Activated CD4-positive, alpha-beta T cell treated with anti-CD3 and anti-CD28 coated beads for 36 hours (primary cell): ENCODE results near the gene KIF2B. TPM values are rescaled to one million over a fixed set of nuclear protein-coding genes. Genes with fewer than 3 reads are reported as not detected.

Source experiments
- ATAC-seq: fragments of 200-7000 bp; cut with Tn5 transposase; one replicate; pipeline ENCODE4 v1.10.0; 2021; ENCODE audit warnings: mild to moderate bottlenecking, moderate library complexity
- CTCF ChIA-PET: fragments of 350-600 bp; sonication (Branson Sonifier 250); formaldehyde crosslinking; loops from one replicate; lab custom pipeline; 2021; ENCODE audit warnings: antibody characterized with exemption; lab: Charles Lee
- POLR2A ChIA-PET: fragments of 350-600 bp; sonication (Branson Sonifier 250); formaldehyde crosslinking; loops from one replicate; lab custom pipeline; 2021; ENCODE audit warnings: antibody characterized with exemption, inconsistent platforms; lab: Charles Lee
- DNase-seq: peaks from one replicate; pipeline ENCODE4 v3.0.0-alpha.2; 2020
- H3K27ac Mint-ChIP-seq: one replicate; pipeline ENCODE4 v1.8.0; 2021; ENCODE audit warnings: mixed read lengths
- H3K27me3 Mint-ChIP-seq: one replicate; pipeline ENCODE4 v1.8.0; 2021; ENCODE audit warnings: mixed read lengths
- H3K36me3 Mint-ChIP-seq: one replicate; pipeline ENCODE4 v1.8.0; 2021; ENCODE audit warnings: low read depth, mixed read lengths
- H3K4me1 Mint-ChIP-seq: one replicate; pipeline ENCODE4 v1.8.0; 2021; ENCODE audit warnings: mixed read lengths
- H3K4me3 Mint-ChIP-seq: one replicate; pipeline ENCODE4 v1.8.0; 2021; ENCODE audit warnings: mild to moderate bottlenecking, moderate library complexity, mixed read lengths
- H3K9me3 Mint-ChIP-seq: one replicate; pipeline ENCODE4 v1.8.0; 2021; ENCODE audit warnings: low read depth, mixed read lengths
- intact Hi-C, 2 experiments: fragments of 100-400 bp; cut with DNase I in 1 of 2; cut with micrococcal nuclease in 1 of 2; formaldehyde crosslinking; loops; one replicate each; pipeline versions ENCODE4 v1.14.2 to v1.15.1; 2022 to 2024; cut with DNase I, micrococcal nuclease
- total RNA-seq, 2 experiments: library from RNA; stranded (reverse); gene quantifications; one replicate each; pipeline ENCODE4 v1.2.3, GENCODE V29; 2021

The KIF2B gene
- total RNA-seq, result not detected

GRCh38 chr17:53822764-53823163 lies at the start of gene KIF2B:
Gene KIF2B (plus strand): TSS chr17:53822927. CDS start chr17:53823034, 107 bp downstream.
- no peaks in the 10 kb centered on the region for H3K4me1 Mint-ChIP-seq
- CTCF ChIA-PET, result no interaction called here

DNA sequence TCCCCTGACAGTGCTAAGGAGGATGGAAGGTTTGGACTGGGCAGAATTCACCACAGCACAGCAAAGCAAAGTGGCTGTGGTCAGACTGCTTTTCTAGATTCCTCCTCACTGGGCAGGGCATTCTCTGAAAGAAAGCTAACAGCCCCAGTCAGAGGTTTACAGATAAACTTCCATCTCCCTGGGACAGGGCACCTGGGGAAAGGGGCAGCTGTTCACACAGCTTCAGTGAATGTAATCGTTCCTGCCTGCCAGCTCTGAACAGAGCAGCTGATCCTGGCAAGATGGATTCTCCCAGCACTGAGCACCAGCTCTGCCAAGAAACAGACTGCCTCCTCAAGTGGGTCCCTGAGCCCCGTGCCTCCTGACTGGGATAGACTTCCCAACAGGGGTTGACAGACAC lies 42.4 kb upstream of the KIF2B start:
- ChIA-PET CTCF (no interaction called here), POLR2A (no interaction called here)
- H3K4me3 Mint-ChIP-seq, result no peak overlapping the region
- H3K27me3 Mint-ChIP-seq, result no peaks in the 10 kb centered on the region
- DNase-seq (no peak), ATAC-seq (no peak)
- H3K36me3 Mint-ChIP-seq, result no peaks in the 10 kb centered on the region
- peaks cover 17% of the 10 kb centered on the region for H3K9me3 Mint-ChIP-seq
- no peaks in the 10 kb centered on the region for H3K4me1 Mint-ChIP-seq
- intact Hi-C loops, result no loop called here
- H3K27ac Mint-ChIP-seq, result no peak overlapping the region

More at GRCh38 chr17:53822764-53823163, at the start of gene KIF2B:
- ATAC-seq (no peak), DNase-seq (no peak)
- Mint-ChIP-seq H3K9me3 (peaks cover 17% of the 10 kb centered on the region), H3K27ac (no peak within 1 kb of the TSS), H3K27me3 (no peaks in the 10 kb centered on the region), H3K36me3 (no peaks in the 10 kb centered on the region), H3K4me3 (no peak within 1 kb of the TSS)
- POLR2A ChIA-PET, result no interaction called here
- intact Hi-C loops, result no loop called here

DNA sequence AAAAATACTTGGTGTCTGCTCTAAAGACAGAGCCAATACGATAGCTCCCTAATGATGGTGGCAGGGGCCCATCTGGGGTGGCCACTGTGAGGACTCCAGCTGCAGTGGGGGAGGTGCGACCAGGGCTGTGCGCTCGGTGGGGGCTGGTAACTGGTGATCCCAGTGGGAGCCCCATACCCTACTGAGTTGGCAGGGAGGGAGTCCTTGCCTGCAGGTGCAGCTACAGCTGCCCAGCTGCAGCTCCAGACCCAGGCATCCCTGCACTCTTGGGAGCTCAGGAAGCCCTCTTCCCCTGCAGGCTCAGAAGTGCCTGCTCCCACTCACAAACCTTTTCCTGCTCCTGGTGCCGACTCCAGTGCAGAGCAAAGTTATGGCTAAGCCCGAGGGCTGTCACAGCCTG lies 31.2 kb upstream of the KIF2B start:
- Mint-ChIP-seq H3K27me3 (no peaks in the 10 kb centered on the region), H3K4me3 (no peak overlapping the region), H3K9me3 (peaks cover 3% of the 10 kb centered on the region), H3K4me1 (no peaks in the 10 kb centered on the region), H3K36me3 (no peaks in the 10 kb centered on the region), H3K27ac (no peak overlapping the region)
- POLR2A ChIA-PET, result no interaction called here
- ATAC-seq (no peak), DNase-seq (no peak)
- intact Hi-C loops, result no loop called here
- CTCF ChIA-PET, result no interaction called here

GRCh38 chr17:53792451-53792850 lies 30.3 kb upstream of the KIF2B start:
- no peak overlapping the region for H3K4me3 Mint-ChIP-seq
- no peaks in the 10 kb centered on the region for H3K36me3 Mint-ChIP-seq
- ATAC-seq (no peak), DNase-seq (no peak)
- intact Hi-C loops, result no loop called here
- H3K27ac Mint-ChIP-seq, result no peak overlapping the region
- H3K4me1 Mint-ChIP-seq, result no peaks in the 10 kb centered on the region
- POLR2A ChIA-PET, result no interaction called here
- peaks cover under 1% of the 10 kb centered on the region for H3K9me3 Mint-ChIP-seq
- no peaks in the 10 kb centered on the region for H3K27me3 Mint-ChIP-seq
- CTCF ChIA-PET, result no interaction called here

DNA sequence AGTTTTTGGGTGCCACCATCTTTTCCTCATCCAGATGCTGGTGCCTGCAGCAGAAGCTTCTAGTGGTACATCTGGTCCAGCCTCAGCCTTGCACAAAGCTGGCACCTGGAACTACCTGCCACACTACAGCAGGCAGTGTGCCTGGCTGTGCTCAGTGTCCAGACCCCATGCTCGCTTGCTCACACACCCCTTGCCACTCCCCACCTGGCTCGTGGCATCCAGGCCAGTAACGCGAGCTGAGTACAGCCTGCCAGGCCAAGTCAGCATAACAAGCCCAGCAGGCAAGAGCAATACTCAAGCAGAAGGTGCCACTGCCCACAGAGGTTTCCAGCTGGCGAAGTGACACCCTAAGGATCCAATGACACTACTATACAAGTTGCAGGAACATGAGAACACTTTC lies 29.7 kb upstream of the KIF2B start:
- POLR2A ChIA-PET, result no interaction called here
- no peak for ATAC-seq

GRCh38 chr17:53794875-53795274 lies 27.9 kb upstream of the KIF2B start:
- no peaks in the 10 kb centered on the region for H3K4me1 Mint-ChIP-seq
- no peak for ATAC-seq
- no peak for DNase-seq
- H3K27ac Mint-ChIP-seq, result no peak overlapping the region
- ChIA-PET CTCF (interaction anchor here (0.7 kb wide), 1 partner anchor 8 kb away, joined by 3 read pairs; no protein-coding TSS in a partner anchor), POLR2A (no interaction called here)
- no peaks in the 10 kb centered on the region for H3K36me3 Mint-ChIP-seq
- H3K4me3 Mint-ChIP-seq, result no peak overlapping the region
- no peaks in the 10 kb centered on the region for H3K27me3 Mint-ChIP-seq
- intact Hi-C loops, result no loop called here
- no peaks in the 10 kb centered on the region for H3K9me3 Mint-ChIP-seq

More for the DNA sequence above, 29.7 kb upstream of the KIF2B start:
- DNase-seq, result no peak
- CTCF ChIA-PET, result no interaction called here
- Mint-ChIP-seq H3K9me3 (no peaks in the 10 kb centered on the region), H3K4me1 (no peaks in the 10 kb centered on the region), H3K4me3 (no peak overlapping the region), H3K27me3 (no peaks in the 10 kb centered on the region), H3K27ac (no peak overlapping the region), H3K36me3 (no peaks in the 10 kb centered on the region)
- intact Hi-C loops, result no loop called here

DNA sequence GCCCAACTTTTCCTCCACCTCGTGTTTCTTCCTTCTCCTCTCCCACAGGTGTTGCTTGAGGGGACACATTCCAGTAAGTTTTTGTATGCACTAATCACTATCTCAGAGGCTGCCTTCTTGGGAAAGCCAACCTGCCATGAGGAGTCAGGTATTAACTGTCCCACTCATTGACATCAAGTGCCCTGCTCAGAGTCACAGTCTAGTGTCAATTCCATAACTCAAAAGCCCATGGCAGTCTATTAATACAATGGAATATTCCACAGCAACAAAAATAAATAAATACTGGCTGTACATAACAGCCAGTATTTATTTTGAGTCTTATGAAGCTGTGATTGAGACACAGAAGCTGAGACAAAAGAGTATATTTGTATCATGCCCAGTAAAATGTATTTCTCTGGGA lies 26.1 kb upstream of the KIF2B start:
- H3K9me3 Mint-ChIP-seq, result no peaks in the 10 kb centered on the region
- intact Hi-C loops, result no loop called here
- H3K4me1 Mint-ChIP-seq, result no peaks in the 10 kb centered on the region
- ChIA-PET CTCF (no interaction called here), POLR2A (no interaction called here)
- DNase-seq (no peak), ATAC-seq (no peak)
- H3K36me3 Mint-ChIP-seq, result no peaks in the 10 kb centered on the region
- no peak overlapping the region for H3K4me3 Mint-ChIP-seq
- H3K27me3 Mint-ChIP-seq, result no peaks in the 10 kb centered on the region
- H3K27ac Mint-ChIP-seq, result no peak overlapping the region

DNA sequence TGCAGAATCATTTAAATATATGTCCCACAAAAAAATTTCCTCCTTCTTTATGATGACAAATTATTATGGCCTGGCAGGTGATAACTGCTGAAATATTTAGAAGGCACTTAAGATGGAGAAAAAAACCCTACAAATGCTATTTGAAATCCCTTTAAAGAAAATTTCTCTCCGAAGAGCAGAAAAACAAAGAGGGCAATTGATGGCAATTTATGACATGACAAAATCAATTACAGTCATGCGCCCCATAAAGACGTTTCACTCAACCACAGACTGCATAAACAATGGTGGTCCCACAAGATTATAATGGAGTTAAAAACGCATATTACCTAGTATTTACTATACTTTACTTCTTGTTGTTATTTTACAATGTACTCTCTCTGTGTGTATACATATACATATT lies 25.2 kb upstream of the KIF2B start:
- no peak for ATAC-seq
- H3K4me1 Mint-ChIP-seq, result no peaks in the 10 kb centered on the region
- H3K27me3 Mint-ChIP-seq, result no peaks in the 10 kb centered on the region
- no peaks in the 10 kb centered on the region for H3K36me3 Mint-ChIP-seq
- DNase-seq, result no peak
- no peaks in the 10 kb centered on the region for H3K9me3 Mint-ChIP-seq
- H3K27ac Mint-ChIP-seq, result no peak overlapping the region
- intact Hi-C loops, result no loop called here
- no peak overlapping the region for H3K4me3 Mint-ChIP-seq
- ChIA-PET CTCF (no interaction called here), POLR2A (no interaction called here)

DNA sequence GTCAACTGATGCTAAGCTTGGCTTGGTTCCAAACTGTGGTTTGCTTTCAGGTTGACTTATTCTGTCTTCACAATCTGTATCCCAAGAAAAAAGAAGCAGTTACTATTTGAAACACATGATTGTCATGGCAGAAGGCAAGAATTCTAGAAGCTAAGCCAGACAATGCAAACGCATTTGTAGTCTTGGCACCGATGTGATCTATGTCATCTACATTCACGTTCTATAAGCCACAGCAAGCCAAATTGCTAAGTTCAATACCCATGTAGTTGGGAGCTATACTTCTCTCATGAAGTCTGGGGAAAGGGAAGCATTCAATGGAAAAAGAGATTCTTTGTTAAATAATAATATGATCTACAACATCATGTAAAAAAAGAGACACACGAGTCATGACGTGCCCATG lies 18.3 kb upstream of the KIF2B start:
- Mint-ChIP-seq H3K27me3 (no peaks in the 10 kb centered on the region), H3K4me1 (no peaks in the 10 kb centered on the region), H3K36me3 (no peaks in the 10 kb centered on the region), H3K27ac (no peak overlapping the region), H3K4me3 (no peak overlapping the region), H3K9me3 (no peaks in the 10 kb centered on the region)
- DNase-seq (no peak), ATAC-seq (no peak)
- POLR2A ChIA-PET, result no interaction called here
- CTCF ChIA-PET, result no interaction called here
- intact Hi-C loops, result no loop called here

GRCh38 chr17:53806473-53806872 lies 16.3 kb upstream of the KIF2B start:
- intact Hi-C loops, result no loop called here
- Mint-ChIP-seq H3K36me3 (no peaks in the 10 kb centered on the region), H3K27ac (no peak overlapping the region), H3K4me1 (no peaks in the 10 kb centered on the region), H3K4me3 (no peak overlapping the region), H3K9me3 (peaks cover 2% of the 10 kb centered on the region), H3K27me3 (no peaks in the 10 kb centered on the region)
- POLR2A ChIA-PET, result no interaction called here
- ATAC-seq (no peak), DNase-seq (no peak)
- CTCF ChIA-PET, result no interaction called here

- DNase-seq (no peak), ATAC-seq (no peak)
- ChIA-PET POLR2A (no interaction called here), CTCF (no interaction called here)
- H3K27me3 Mint-ChIP-seq, result no peaks in the 10 kb centered on the region
- no peak overlapping the region for H3K4me3 Mint-ChIP-seq
- H3K9me3 Mint-ChIP-seq, result peaks cover 2% of the 10 kb centered on the region
- no peaks in the 10 kb centered on the region for H3K36me3 Mint-ChIP-seq
- H3K27ac Mint-ChIP-seq, result no peak overlapping the region
- intact Hi-C loops, result no loop called here
- H3K4me1 Mint-ChIP-seq, result no peaks in the 10 kb centered on the region
Observed at GRCh38 chr17:53807286-53807685, 15.4 kb upstream of the KIF2B start.

DNA sequence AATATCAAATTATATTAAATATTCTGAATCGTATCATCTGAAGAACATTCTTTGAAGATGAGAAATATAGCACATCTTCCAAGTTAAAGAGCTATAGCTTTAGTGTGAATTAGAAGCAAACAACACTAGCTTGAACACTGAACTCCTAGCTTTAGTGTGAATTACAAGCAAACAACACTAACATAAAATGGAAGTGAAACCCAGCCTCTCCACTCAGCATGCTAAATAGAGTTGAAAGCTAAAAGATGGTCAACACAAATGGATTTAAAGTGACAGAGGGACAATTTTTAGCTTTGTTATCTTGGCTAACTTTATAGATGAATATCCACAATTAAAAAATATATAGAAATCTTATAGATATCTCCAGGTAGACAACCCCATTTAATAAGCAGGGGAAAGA lies 4.5 kb upstream of the KIF2B start:
- CTCF ChIA-PET, result no interaction called here
- Mint-ChIP-seq H3K27ac (no peak overlapping the region), H3K4me3 (no peak overlapping the region), H3K27me3 (no peaks in the 10 kb centered on the region), H3K36me3 (no peaks in the 10 kb centered on the region), H3K9me3 (peaks cover 5% of the 10 kb centered on the region), H3K4me1 (no peaks in the 10 kb centered on the region)
- no peak for DNase-seq
- POLR2A ChIA-PET, result no interaction called here
- intact Hi-C loops, result no loop called here
- ATAC-seq, result no peak

DNA sequence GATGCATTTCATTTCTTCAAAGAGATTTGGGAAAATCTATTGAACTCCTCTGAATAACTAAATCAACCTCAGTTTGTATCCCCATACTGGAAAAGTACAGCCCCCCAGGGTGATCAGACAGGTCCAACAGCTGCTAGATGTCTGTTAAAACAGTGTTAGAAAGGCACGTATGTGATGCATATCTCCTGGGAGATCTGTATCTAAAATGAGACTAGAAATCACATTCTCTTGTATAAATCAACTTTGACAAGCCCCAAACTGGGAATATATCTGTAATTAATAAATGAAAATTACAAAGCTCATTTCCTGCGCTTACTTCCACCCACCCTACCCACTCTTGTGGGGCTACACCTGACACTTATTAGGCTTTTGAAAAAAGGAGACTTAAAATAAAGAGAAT lies 3.8 kb upstream of the KIF2B start:
- ATAC-seq (no peak), DNase-seq (no peak)
- Mint-ChIP-seq H3K9me3 (peaks cover 10% of the 10 kb centered on the region), H3K36me3 (no peaks in the 10 kb centered on the region), H3K27ac (no peak overlapping the region), H3K4me3 (no peak overlapping the region), H3K27me3 (no peaks in the 10 kb centered on the region), H3K4me1 (no peaks in the 10 kb centered on the region)
- CTCF ChIA-PET, result no interaction called here
- POLR2A ChIA-PET, result no interaction called here
- intact Hi-C loops, result no loop called here
